Osteocyte (in vitro differentiated cells): ENCODE measurements around the gene LIPG. TPM values are rescaled to one million over a fixed set of nuclear protein-coding genes. Genes with fewer than 3 reads are reported as not detected.

Experiments
- DNase-seq: peaks from one replicate; pipeline ENCODE4 v3.0.0; 2021; ENCODE audit warnings: mixed read lengths; ENCODE audit not compliant: unreplicated experiment; ENCODE audit errors: extremely low spot score
- H3K27ac Mint-ChIP-seq: one replicate; pipeline ENCODE4 v1.8.0; 2021; ENCODE audit warnings: mild to moderate bottlenecking, mixed read lengths; ENCODE audit not compliant: unreplicated experiment
- H3K27me3 Mint-ChIP-seq: one replicate; pipeline ENCODE4 v1.8.0; 2021; ENCODE audit warnings: mixed read lengths; ENCODE audit not compliant: unreplicated experiment
- H3K36me3 Mint-ChIP-seq: one replicate; pipeline ENCODE4 v1.8.0; 2021; ENCODE audit warnings: mixed read lengths; ENCODE audit not compliant: unreplicated experiment
- H3K4me1 Mint-ChIP-seq: one replicate; pipeline ENCODE4 v1.8.0; 2021; ENCODE audit warnings: mixed read lengths; ENCODE audit not compliant: unreplicated experiment
- H3K4me3 Mint-ChIP-seq: one replicate; pipeline ENCODE4 v1.8.0; 2021; ENCODE audit warnings: mild to moderate bottlenecking, moderate library complexity, mixed read lengths; ENCODE audit not compliant: unreplicated experiment
- H3K9me3 Mint-ChIP-seq: one replicate; pipeline ENCODE4 v1.8.0; 2021; ENCODE audit warnings: mixed read lengths; ENCODE audit not compliant: unreplicated experiment
- total RNA-seq: library from RNA; stranded (reverse); gene quantifications from 2 replicates; pipeline ENCODE4 v1.2.1, GENCODE V29; 2021
- TF ChIP-seq, protein P1 (sequence below): fragments of 200-600 bp; sonication (generic); IDR thresholded peaks from 2 replicates; pipeline ENCODE4 v1.5.0; 2021; ENCODE audit warnings: antibody characterized with exemption, mild to moderate bottlenecking, moderate library complexity

Gene LIPG
- total RNA-seq, 1 donor from 2014 or later = not detected

DNA sequence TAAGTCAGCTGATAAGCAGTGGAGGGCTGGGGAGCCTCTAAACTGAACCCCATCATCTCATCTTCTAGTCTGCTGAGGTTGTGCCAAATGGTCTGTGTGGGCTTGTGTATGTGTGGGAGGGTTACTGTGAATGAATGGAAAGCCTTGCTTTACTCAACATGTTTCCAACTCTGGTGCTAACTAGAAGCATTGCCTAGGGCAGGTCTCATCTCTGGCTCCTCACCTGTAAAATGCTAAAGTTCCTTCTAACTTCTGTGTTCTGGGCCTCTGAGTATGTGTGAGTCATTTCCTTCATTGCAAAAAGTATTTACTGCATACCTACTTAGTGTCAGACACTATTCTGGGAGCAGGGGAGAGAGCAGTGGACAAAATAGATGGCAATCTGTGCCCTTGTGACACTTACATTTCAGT, 1.3 kb downstream of the LIPG start:
- Mint-ChIP-seq H3K27ac (no peak overlapping the region), H3K27me3 (peaks cover 89% of the 10 kb centered on the region), H3K9me3 (no peaks in the 10 kb centered on the region), H3K4me3 (peak overlapping the region; percentile 29), H3K36me3 (no peaks in the 10 kb centered on the region), H3K4me1 (peaks cover 20% of the 10 kb centered on the region)
- DNase-seq = no peak
- TF ChIP-seq, protein P1, sequence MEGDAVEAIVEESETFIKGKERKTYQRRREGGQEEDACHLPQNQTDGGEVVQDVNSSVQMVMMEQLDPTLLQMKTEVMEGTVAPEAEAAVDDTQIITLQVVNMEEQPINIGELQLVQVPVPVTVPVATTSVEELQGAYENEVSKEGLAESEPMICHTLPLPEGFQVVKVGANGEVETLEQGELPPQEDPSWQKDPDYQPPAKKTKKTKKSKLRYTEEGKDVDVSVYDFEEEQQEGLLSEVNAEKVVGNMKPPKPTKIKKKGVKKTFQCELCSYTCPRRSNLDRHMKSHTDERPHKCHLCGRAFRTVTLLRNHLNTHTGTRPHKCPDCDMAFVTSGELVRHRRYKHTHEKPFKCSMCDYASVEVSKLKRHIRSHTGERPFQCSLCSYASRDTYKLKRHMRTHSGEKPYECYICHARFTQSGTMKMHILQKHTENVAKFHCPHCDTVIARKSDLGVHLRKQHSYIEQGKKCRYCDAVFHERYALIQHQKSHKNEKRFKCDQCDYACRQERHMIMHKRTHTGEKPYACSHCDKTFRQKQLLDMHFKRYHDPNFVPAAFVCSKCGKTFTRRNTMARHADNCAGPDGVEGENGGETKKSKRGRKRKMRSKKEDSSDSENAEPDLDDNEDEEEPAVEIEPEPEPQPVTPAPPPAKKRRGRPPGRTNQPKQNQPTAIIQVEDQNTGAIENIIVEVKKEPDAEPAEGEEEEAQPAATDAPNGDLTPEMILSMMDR = no peak

DNA sequence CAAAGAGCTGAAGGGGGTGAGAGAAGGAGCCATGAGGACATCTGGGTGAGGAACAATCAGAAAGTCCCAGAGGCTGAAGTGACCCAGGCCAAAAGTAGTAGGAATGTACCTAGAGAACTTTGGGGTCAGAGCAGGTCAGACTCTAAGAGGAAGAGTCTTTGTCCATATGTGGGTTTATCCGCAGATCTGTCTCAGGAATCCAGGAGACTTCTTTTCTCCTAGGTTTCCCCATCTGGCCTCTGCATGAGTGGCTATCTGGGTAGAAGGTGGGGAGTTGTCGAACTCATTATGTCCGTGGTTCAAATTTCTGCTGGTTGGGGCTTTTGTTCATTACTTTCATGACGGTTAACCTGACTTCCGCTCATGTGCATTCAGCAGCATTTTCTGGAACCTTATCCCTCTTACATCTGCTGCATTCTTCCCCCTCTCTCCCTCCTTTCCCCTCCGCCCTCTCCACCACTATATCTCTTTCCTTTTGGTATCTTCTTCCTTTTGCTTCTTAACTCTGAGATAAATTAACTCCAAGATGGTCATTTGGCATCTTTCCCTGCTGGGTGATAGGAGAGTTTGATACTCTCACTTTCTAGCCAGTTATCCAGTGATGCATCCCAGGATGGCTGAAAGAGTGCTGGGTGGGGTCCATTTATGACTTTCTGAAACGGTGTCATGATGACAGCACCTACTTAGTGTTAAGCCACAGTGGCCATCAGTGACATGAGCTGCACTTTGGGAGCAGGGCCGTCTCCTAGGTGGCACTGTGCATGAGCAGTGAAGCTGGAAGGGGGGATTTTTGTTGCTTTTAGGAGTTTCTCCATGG, 2.1 kb downstream of the LIPG start:
- H3K36me3 Mint-ChIP-seq = no peaks in the 10 kb centered on the region
- H3K4me1 Mint-ChIP-seq = peaks cover 20% of the 10 kb centered on the region
- DNase-seq = no peak
- TF ChIP-seq, protein P1 = no peak
- no peaks in the 10 kb centered on the region for H3K9me3 Mint-ChIP-seq
- no peak overlapping the region for H3K27ac Mint-ChIP-seq
- H3K4me3 Mint-ChIP-seq = no peak overlapping the region
- H3K27me3 Mint-ChIP-seq = peaks cover 82% of the 10 kb centered on the region

DNA sequence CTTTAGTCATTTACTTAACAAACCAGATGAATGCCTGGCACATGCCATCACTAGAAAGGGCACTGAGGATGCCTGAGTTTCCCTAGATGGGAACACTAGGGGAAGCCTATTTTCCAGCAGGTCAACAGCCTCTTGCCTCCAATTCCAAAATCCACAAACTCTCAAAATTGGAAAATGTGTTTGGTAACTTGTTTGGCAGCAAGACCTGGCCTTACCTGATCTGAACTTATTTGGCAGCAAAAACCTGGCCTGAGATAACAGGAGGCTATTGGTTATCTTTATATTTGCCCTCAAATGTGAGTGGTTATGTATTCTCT, 2.6 kb downstream of the LIPG start:
- no peak overlapping the region for H3K4me3 Mint-ChIP-seq
- H3K9me3 Mint-ChIP-seq = no peaks in the 10 kb centered on the region
- H3K27me3 Mint-ChIP-seq = peaks cover 77% of the 10 kb centered on the region
- H3K36me3 Mint-ChIP-seq = no peaks in the 10 kb centered on the region
- DNase-seq = no peak
- H3K4me1 Mint-ChIP-seq = peaks cover 20% of the 10 kb centered on the region
- TF ChIP-seq, protein P1 = no peak
- H3K27ac Mint-ChIP-seq = no peak overlapping the region

DNA sequence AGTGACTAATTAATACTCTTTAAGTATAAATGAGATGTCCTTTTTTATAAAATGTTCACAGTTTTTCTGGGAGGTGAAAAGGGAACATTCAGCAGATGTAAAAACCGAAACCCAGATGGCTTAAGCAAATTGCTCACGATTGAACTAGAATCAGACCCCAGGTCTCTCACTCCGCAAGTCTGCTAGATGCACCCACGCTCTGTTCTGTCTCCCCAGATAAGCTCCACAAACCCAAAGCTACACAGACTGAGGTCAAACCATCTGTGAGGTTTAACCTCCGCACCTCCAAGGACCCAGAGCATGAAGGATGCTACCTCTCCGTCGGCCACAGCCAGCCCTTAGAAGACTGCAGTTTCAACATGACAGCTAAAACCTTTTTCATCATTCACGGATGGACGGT, 3.2 kb downstream of the LIPG start:
- no peak for DNase-seq
- peaks cover 70% of the 10 kb centered on the region for H3K27me3 Mint-ChIP-seq
- H3K4me1 Mint-ChIP-seq = peaks cover 20% of the 10 kb centered on the region
- no peak overlapping the region for H3K27ac Mint-ChIP-seq
- H3K9me3 Mint-ChIP-seq = no peaks in the 10 kb centered on the region
- no peak overlapping the region for H3K4me3 Mint-ChIP-seq
- TF ChIP-seq, protein P1 = no peak
- H3K36me3 Mint-ChIP-seq = no peaks in the 10 kb centered on the region

DNA sequence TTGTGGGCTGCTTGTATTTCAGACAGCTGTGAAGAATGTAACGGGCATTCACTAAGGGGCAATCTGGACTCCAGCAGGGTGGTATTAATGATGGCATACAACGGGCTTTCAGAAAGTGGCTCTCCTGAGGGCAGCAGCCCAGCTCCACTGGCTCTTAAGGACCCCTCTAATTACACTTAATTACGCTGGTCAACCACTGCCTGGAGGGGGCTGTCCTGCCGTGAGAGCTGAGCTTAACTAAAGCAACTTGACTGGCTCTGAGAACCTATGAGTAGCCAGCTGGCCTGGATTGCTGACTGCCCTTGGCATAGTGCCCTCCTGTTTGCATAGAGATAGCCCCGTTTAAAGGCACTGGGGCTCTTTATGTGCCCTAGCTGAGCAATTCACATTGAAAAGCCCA, 3.8 kb downstream of the LIPG start:
- no peaks in the 10 kb centered on the region for H3K36me3 Mint-ChIP-seq
- peaks cover 18% of the 10 kb centered on the region for H3K4me1 Mint-ChIP-seq
- no peak overlapping the region for H3K27ac Mint-ChIP-seq
- peaks cover 65% of the 10 kb centered on the region for H3K27me3 Mint-ChIP-seq
- H3K9me3 Mint-ChIP-seq = no peaks in the 10 kb centered on the region
- no peak for DNase-seq
- H3K4me3 Mint-ChIP-seq = no peak overlapping the region
- TF ChIP-seq, protein P1 = no peak
